Colonic mucosa (tissue), 4 donors: ENCODE results near the gene KCNN4. TPM values are rescaled to one million over a fixed set of nuclear protein-coding genes. Genes with fewer than 3 reads are reported as not detected.
A peak's percentile ranks its signal among the peaks of the same experiment; 100 is the strongest.

ENCODE experiments used
- DNase-seq: peaks from one replicate; pipeline ENCODE4 v3.0.0-alpha.2; 2020
- H3K27ac ChIP-seq: fragments of 200-600 bp; one replicate; pipeline ENCODE4 v1.8.0; 2021
- H3K27me3 ChIP-seq: fragments of 200-600 bp; one replicate; pipeline ENCODE4 v1.8.0; 2021
- H3K36me3 ChIP-seq: fragments of 200-600 bp; one replicate; pipeline ENCODE4 v1.8.0; 2021
- H3K4me1 ChIP-seq: fragments of 200-600 bp; one replicate; pipeline ENCODE4 v1.8.0; 2021; ENCODE audit warnings: mild to moderate bottlenecking
- H3K4me3 ChIP-seq: fragments of 200-600 bp; one replicate; pipeline ENCODE4 v1.8.0; 2021
- H3K9ac ChIP-seq, 2 donors: one replicate each; pipeline ENCODE4 v1.7.0; 2013; ENCODE audit warnings: control low read depth in 2 of 2, low read depth in 2 of 2, low read length in 2 of 2
- H3K9me3 ChIP-seq: fragments of 200-600 bp; one replicate; pipeline ENCODE4 v1.8.0; 2021
- CTCF ChIP-seq: fragments of 200-600 bp; IDR thresholded peaks from one replicate; pipeline ENCODE4 v1.8.0; 2022; ENCODE audit warnings: antibody characterized with exemption, mild to moderate bottlenecking
- intact Hi-C: fragments of 100-400 bp; cut with DNase I; formaldehyde crosslinking; loops from one replicate; pipeline ENCODE4 v1.14.1; 2022
- total RNA-seq, 2 donors: library from RNA; stranded (reverse); fragmentation: NEBNext Ultra II Directional in 1 of 2; extraction: Animal tissue kit (Norgen Biotek cat#: 25700) in 1 of 2; gene quantifications; one replicate each; pipeline ENCODE4 v1.2.1, GENCODE V29; 2021
- donor health status: healthy.
- donor health status: DM: no; HTN: no; CAD: no.
- donor health status: DM: no; HTN: no; CAD: no.

The KCNN4 gene
- total RNA-seq, 2 donors from 2014 or later = 25.4 to 60.9 TPM

- no peak for DNase-seq
- Histone ChIP-seq H3K9me3 (no peaks in the 10 kb centered on the region), H3K4me1 (peaks cover 7% of the 10 kb centered on the region), H3K36me3 (peaks cover 10% of the 10 kb centered on the region), H3K4me3 (no peak overlapping the region), H3K27me3 (no peaks in the 10 kb centered on the region), H3K27ac (no peak overlapping the region), H3K9ac (peak overlapping the region in 1 of 2 donors; percentile 53)
- TF ChIP-seq CTCF = no peak
- intact Hi-C loops = no loop called here
Measured at GRCh38 chr19:43741075-43741825, 39.5 kb downstream of the KCNN4 start.

- DNase-seq = peak; percentile 90
- Histone ChIP-seq H3K4me3 (no peak overlapping the region), H3K27me3 (no peaks in the 10 kb centered on the region), H3K36me3 (peaks cover 5% of the 10 kb centered on the region), H3K4me1 (peaks cover 7% of the 10 kb centered on the region), H3K9me3 (no peaks in the 10 kb centered on the region), H3K27ac (peak overlapping the region; percentile 87), H3K9ac (peak overlapping the region; percentile 13 to 53)
- intact Hi-C loops = no loop called here
- no peak for TF ChIP-seq CTCF
Measured at GRCh38 chr19:43739439-43740235, 41.1 kb downstream of the KCNN4 start.

- Histone ChIP-seq H3K4me1 (peaks cover 7% of the 10 kb centered on the region), H3K9ac (peak overlapping the region in 1 of 2 donors; percentile 53), H3K27me3 (no peaks in the 10 kb centered on the region), H3K4me3 (no peak overlapping the region), H3K27ac (peak overlapping the region; percentile 87), H3K9me3 (no peaks in the 10 kb centered on the region), H3K36me3 (peaks cover 5% of the 10 kb centered on the region)
- TF ChIP-seq CTCF = no peak
- peak; percentile 80 for DNase-seq
- intact Hi-C loops = no loop called here
Measured at GRCh38 chr19:43738780-43739211, 42.0 kb downstream of the KCNN4 start.

GRCh38 chr19:43735957-43736356, 44.8 kb downstream of the KCNN4 start:
- Histone ChIP-seq H3K9ac (no peak overlapping the region), H3K9me3 (no peaks in the 10 kb centered on the region), H3K27ac (no peak overlapping the region), H3K4me3 (no peak overlapping the region), H3K4me1 (peaks cover 7% of the 10 kb centered on the region), H3K36me3 (peaks cover 14% of the 10 kb centered on the region), H3K27me3 (no peaks in the 10 kb centered on the region)
- TF ChIP-seq CTCF = no peak
- no peak for DNase-seq
- intact Hi-C loops = no loop called here

GRCh38 chr19:43735013-43735412, 45.8 kb downstream of the KCNN4 start:
- Histone ChIP-seq H3K9me3 (no peaks in the 10 kb centered on the region), H3K4me3 (no peak overlapping the region), H3K9ac (no peak overlapping the region), H3K27ac (no peak overlapping the region), H3K4me1 (peaks cover under 1% of the 10 kb centered on the region), H3K36me3 (peaks cover 14% of the 10 kb centered on the region), H3K27me3 (no peaks in the 10 kb centered on the region)
- TF ChIP-seq CTCF = no peak
- intact Hi-C loops = no loop called here
- no peak for DNase-seq
